ENCODE data around the gene ARRDC2. TPM values are rescaled to one million over a fixed set of nuclear protein-coding genes. Genes with fewer than 3 reads are reported as not detected.
A peak's percentile ranks its signal among the peaks of the same experiment; 100 is the strongest.

Gene ARRDC2
- total and polyA plus RNA-seq, 12 donors = 2.5 to 54.3 (median 17.3) TPM

GRCh38 chr19:18013210-18014111 is 5.5 kb downstream of the ARRDC2 start:
- H3K4me1 ChIP-seq (replicated peaks in 1 of 2) = peaks cover 0 to 21% of the 10 kb centered on the region in 2 donors
- H3K9me3 ChIP-seq (replicated peaks in 1 of 3) = no peaks in the 10 kb centered on the region
- TF ChIP-seq CTCF (IDR thresholded peaks at IDR 0.05) (no peak), POLR2A (IDR thresholded peaks at IDR 0.05) (no peak)
- WGBS, 4 donors = 64 to 68% (median 67%) methylated on average over 16 to 17 of the region's 17 CpGs
- no peaks in the 10 kb centered on the region for H3K27me3 ChIP-seq
- DNase-seq = peak in 4 of 7 donors; percentile 18 to 68 (median 44)
- H3K27ac ChIP-seq = peak overlapping the region in 1 of 5 donors; percentile 12
- no peak overlapping the region for H3K4me3 ChIP-seq
- H3K36me3 ChIP-seq (replicated peaks in 1 of 2) = peaks cover 0 to 29% of the 10 kb centered on the region in 2 donors
- intact Hi-C loops (cut with DNase I) = no loop called here

- intact Hi-C loops (cut with DNase I) = no loop called here
Observed at GRCh38 chr19:18014197-18014596, 6.2 kb downstream of the ARRDC2 start.

GRCh38 chr19:18016209-18016910 is 8.4 kb downstream of the ARRDC2 start:
- TF ChIP-seq CTCF (IDR thresholded peaks at IDR 0.05) (no peak), POLR2A (IDR thresholded peaks at IDR 0.05) (no peak)
- Histone ChIP-seq H3K9me3 (replicated peaks in 1 of 3) (no peaks in the 10 kb centered on the region), H3K27me3 (no peaks in the 10 kb centered on the region), H3K4me3 (no peak overlapping the region), H3K4me1 (replicated peaks in 1 of 2) (peaks cover 9 to 32% of the 10 kb centered on the region in 2 donors), H3K27ac (peak overlapping the region in 3 of 5 donors; percentile 51 to 83 (median 78)), H3K36me3 (replicated peaks in 1 of 2) (peaks cover 0 to 13% of the 10 kb centered on the region in 2 donors)
- intact Hi-C loops (cut with DNase I) = no loop called here
- no peak for DNase-seq
- WGBS, 4 donors = 73 to 91% (median 86%) methylated on average over 9 to 14 of the region's 14 CpGs

More at GRCh38 chr19:18014197-18014596, 6.2 kb downstream of the ARRDC2 start:
- Histone ChIP-seq H3K36me3 (replicated peaks in 1 of 2) (peaks cover 0 to 29% of the 10 kb centered on the region in 2 donors), H3K4me3 (no peak overlapping the region), H3K4me1 (replicated peaks in 1 of 2) (peaks cover 0 to 15% of the 10 kb centered on the region in 2 donors), H3K27ac (peak overlapping the region in 1 of 5 donors; percentile 12), H3K9me3 (replicated peaks in 1 of 3) (no peaks in the 10 kb centered on the region), H3K27me3 (no peaks in the 10 kb centered on the region)
- no peak for TF ChIP-seq CTCF (IDR thresholded peaks at IDR 0.05)
- TF ChIP-seq POLR2A (IDR thresholded peaks at IDR 0.05) = no peak
- DNase-seq = no peak
- 76 to 94% (median 89%) methylated on average over 6 of the region's 6 CpGs for WGBS, 4 donors

Data from adrenal gland (tissue), 12 donors.